Measurements from ENCODE around the gene TASOR. TPM values are rescaled to one million over a fixed set of nuclear protein-coding genes. Genes with fewer than 3 reads are reported as not detected.

Gene TASOR
- total RNA-seq, 1 experiment from 2014 or later = 40.2 TPM

- no peaks in the 10 kb centered on the region for H3K9me3 Mint-ChIP-seq
- peaks cover 32% of the 10 kb centered on the region for H3K4me1 Mint-ChIP-seq
- DNase-seq (ENCODE audit: low spot score) (no peak), ATAC-seq (no peak)
- TF ChIP-seq CREB1 (CRISPR knock-in tag; IDR thresholded peaks at IDR 0.05) = no peak
- TF ChIP-seq AR (CRISPR knock-in tag; IDR thresholded peaks at IDR 0.05) = no peak
- TF ChIP-seq EMX1 (CRISPR knock-in tag; IDR thresholded peaks at IDR 0.05) = no peak
- TF ChIP-seq ZNF671 (CRISPR knock-in tag; IDR thresholded peaks at IDR 0.05) = no peak
- no peak for TF ChIP-seq ATF6 (CRISPR knock-in tag; IDR thresholded peaks at IDR 0.05)
- no peak for TF ChIP-seq NFE2L1 (CRISPR knock-in tag; IDR thresholded peaks at IDR 0.05)
- no peak for TF ChIP-seq ZBTB43 (CRISPR knock-in tag; IDR thresholded peaks at IDR 0.05)
- TF ChIP-seq RELA (CRISPR knock-in tag; IDR thresholded peaks at IDR 0.05; ENCODE audit: borderline replicate concordance) = no peak
- TF ChIP-seq SMAD4 (CRISPR knock-in tag; IDR thresholded peaks at IDR 0.05) = no peak
- TF ChIP-seq IRF1 (CRISPR knock-in tag; IDR thresholded peaks at IDR 0.05) = no peak
- no peak for TF ChIP-seq ATF2 (CRISPR knock-in tag; IDR thresholded peaks at IDR 0.05; ENCODE audit: borderline replicate concordance, low read depth)
- no peak for TF ChIP-seq ZNF512 (CRISPR knock-in tag; IDR thresholded peaks at IDR 0.05; ENCODE audit: borderline replicate concordance)
- TF ChIP-seq ETV6 (CRISPR knock-in tag; IDR thresholded peaks at IDR 0.05) = no peak
- TF ChIP-seq ZNF317 (CRISPR knock-in tag; IDR thresholded peaks at IDR 0.05; ENCODE audit: borderline replicate concordance, low read depth) = no peak
- no peak for TF ChIP-seq MYBL2 (CRISPR knock-in tag; IDR thresholded peaks at IDR 0.05)
- TF ChIP-seq ARID4B (CRISPR knock-in tag; IDR thresholded peaks at IDR 0.05; ENCODE audit: borderline replicate concordance) = no peak
- no peak for TF ChIP-seq ZSCAN18 (CRISPR knock-in tag; IDR thresholded peaks at IDR 0.05)
- H3K36me3 Mint-ChIP-seq = peaks cover 10% of the 10 kb centered on the region
- H3K27me3 Mint-ChIP-seq (ENCODE audit: low read depth) = no peaks in the 10 kb centered on the region
- H3K27ac Mint-ChIP-seq = no peak overlapping the region
- CTCF ChIA-PET = no interaction called here
- no peak overlapping the region for H3K4me3 Mint-ChIP-seq
- POLR2A ChIA-PET = no interaction called here
Observed at GRCh38 chr3:56677286-56677685, 5.8 kb downstream of the TASOR start.

All from WTC11 (cell line).